H1 (cell line): Measurements from ENCODE around the gene AVL9. TPM values are rescaled to one million over a fixed set of nuclear protein-coding genes. Genes with fewer than 3 reads are reported as not detected.

Source experiments
- SAP30 ChIP-seq: fragments of 300-600 bp; sonication (generic); IDR thresholded peaks from 2 replicates; pipeline ENCODE4 v1.7.1; 2012; ENCODE audit warnings: low read length, moderate library complexity, mild to moderate bottlenecking, inconsistent platforms; ENCODE audit not compliant: insufficient read depth, insufficient replicate concordance
- polyA plus RNA-seq, 7 experiments: library from polyadenylated mRNA; depleted of rRNA in 3 of 7; stranded (reverse) in 5 of 7; unstranded in 2 of 7; fragments of >200 nt in 5 of 7; fragments of 200-250 nt in 2 of 7; gene quantifications; 1 replicate in 5 of 7; 2 replicates in 1 of 7; 4 replicates in 1 of 7; pipeline versions ENCODE4 v1.2.1 to v1.2.3, GENCODE V29; 2011 to 2013; ENCODE audit warnings: missing spikeins in 2 of 7, mixed read lengths in 2 of 7
- total RNA-seq: library from RNA; stranded (reverse); fragmentation: NEBNext Ultra II Directional; extraction: Animal tissue kit (Norgen Biotek cat#: 25700); gene quantifications from 2 replicates; pipeline ENCODE4 v1.2.1, GENCODE V29; 2021

The AVL9 gene
- total and polyA plus RNA-seq, 2 of the 8 experiments (the other 6 are each of a cell fraction or from before 2014, with no cell fraction given) = 15.5 to 42.1 TPM

DNA sequence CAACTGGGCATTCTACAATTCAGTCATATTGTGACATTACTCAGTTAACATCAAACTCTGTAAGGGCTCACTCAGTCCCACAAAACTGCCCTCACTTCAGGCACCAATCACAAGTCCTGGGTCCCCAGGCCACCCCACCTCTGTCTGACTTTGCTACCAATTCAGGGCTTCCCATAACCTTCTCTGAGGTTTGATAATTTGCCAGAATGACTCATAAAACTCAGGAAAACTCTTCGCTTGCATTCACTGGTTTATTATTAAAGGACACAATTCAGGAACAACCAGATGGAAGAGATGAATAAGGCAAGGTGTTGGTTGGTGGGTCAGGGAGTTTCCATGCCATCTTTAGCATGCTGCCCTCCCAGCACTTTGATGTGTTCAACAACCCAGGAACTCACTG lies 41.3 kb downstream of the AVL9 start (continued):
- no peak for TF ChIP-seq SAP30
